Right cardiac atrium (tissue), 5 donors: ENCODE measurements around the gene SOX2. TPM values are rescaled to one million over a fixed set of nuclear protein-coding genes. Genes with fewer than 3 reads are reported as not detected.
A peak's percentile ranks its signal among the peaks of the same experiment; 100 is the strongest.

ENCODE experiments used
- ATAC-seq, 2 donors: fragments of 200-7000 bp; cut with Tn5 transposase; one replicate each; pipeline versions ENCODE4 v1.8.0 to v1.9.1; 2020; ENCODE audit warnings: moderate library complexity in 2 of 2, mild to moderate bottlenecking in 1 of 2
- DNase-seq, 3 donors: peaks; one replicate each; pipeline ENCODE4 v3.0.0-alpha.2; 2020
- H3K27ac ChIP-seq: one replicate; pipeline ENCODE4 v1.5.1; 2013; ENCODE audit warnings: mild to moderate bottlenecking, low read length, control low read depth, moderate library complexity
- H3K27me3 ChIP-seq: one replicate; pipeline ENCODE4 v1.6.1; 2013; ENCODE audit not compliant: control insufficient read depth, insufficient read depth
- H3K4me1 ChIP-seq: one replicate; pipeline ENCODE4 v1.6.1; 2013; ENCODE audit warnings: low read length; ENCODE audit not compliant: control insufficient read depth, insufficient read depth
- H3K4me3 ChIP-seq: one replicate; pipeline ENCODE4 v1.5.1; 2013; ENCODE audit warnings: low read length, control low read depth
- H3K9me3 ChIP-seq: one replicate; pipeline ENCODE4 v1.6.1; 2013; ENCODE audit warnings: low read length; ENCODE audit not compliant: control insufficient read depth
- WGBS: extraction: QIAGEN DNeasy Blood & Tissue Kit; methylation state at CpG from one replicate; pipeline ENCODE4 v1.1.7; 2013; 5-methylcytosine and 5-hydroxymethylcytosine counted together
- intact Hi-C, 4 donors: fragments of 100-400 bp; cut with DNase I; formaldehyde crosslinking; loops; one replicate each; pipeline versions ENCODE4 v1.11.0 to v1.14.0; 2022 to 2023
- polyA plus RNA-seq: library from polyadenylated mRNA; stranded (reverse); fragments of 200-250 nt; gene quantifications from one replicate; pipeline ENCODE4 v1.2.3, GENCODE V29; 2013
- total RNA-seq, 4 donors: library from RNA; stranded (reverse); fragmentation: NEBNext Ultra II Directional; extraction: Animal tissue kit (Norgen Biotek cat#: 25700); gene quantifications; one replicate each; pipeline ENCODE4 v1.2.1, GENCODE V29; 2021
- donor health status: healthy with polysubstance abuse.
- donor health status: DM: no; HTN: yes; CAD: no.
- donor health status: DM: no; HTN: no; CAD: no.
- donor health status: DM: no; HTN: yes; CAD: no; lungs with severe emphysema.
- donor health status: DM: yes; HTN: yes; CAD: no.

SOX2 gene
- total and polyA plus RNA-seq, 5 donors: 0.17 to 1.0 (median 0.28) TPM; not detected in 1

- ATAC-seq: peak; percentile 67 to 73
- WGBS: 2% methylated on average over 65 of the region's 65 CpGs
- no peak overlapping the region for H3K27ac ChIP-seq
- no peaks in the 10 kb centered on the region for H3K9me3 ChIP-seq
- intact Hi-C loops: loop anchor here in 1 of 4 donors (10.0 kb wide), 1 partner anchor 371 kb away; no protein-coding TSS in a partner anchor
- peak overlapping the region; percentile 15 for H3K4me3 ChIP-seq
- H3K4me1 ChIP-seq: no peaks in the 10 kb centered on the region
- peak in 2 of 3 donors; percentile 66 to 69 for DNase-seq
- peaks cover 6% of the 10 kb centered on the region for H3K27me3 ChIP-seq
Measured at GRCh38 chr3:181695661-181696491, 15.8 kb upstream of the SOX2 start.

- Histone ChIP-seq H3K9me3 (no peaks in the 10 kb centered on the region), H3K27me3 (peaks cover 6% of the 10 kb centered on the region), H3K4me1 (no peaks in the 10 kb centered on the region), H3K4me3 (peak overlapping the region; percentile 15), H3K27ac (no peak overlapping the region)
- 17% methylated on average over 11 of the region's 11 CpGs for WGBS
- DNase-seq: no peak
- intact Hi-C loops: loop anchor here in 1 of 4 donors (10.0 kb wide), 1 partner anchor 372 kb away; no protein-coding TSS in a partner anchor
- ATAC-seq: no peak
Measured at GRCh38 chr3:181696626-181697230, 15.0 kb upstream of the SOX2 start.

GRCh38 chr3:181698263-181698954 lies 13.3 kb upstream of the SOX2 start:
- ATAC-seq (no peak), DNase-seq (peak in 1 of 3 donors; percentile 12)
- Histone ChIP-seq H3K27me3 (peaks cover 9% of the 10 kb centered on the region), H3K4me1 (no peaks in the 10 kb centered on the region), H3K27ac (no peak overlapping the region), H3K9me3 (no peaks in the 10 kb centered on the region), H3K4me3 (no peak overlapping the region)
- WGBS: 47% methylated on average over 5 of the region's 5 CpGs
- intact Hi-C loops: loop anchor here in 1 of 4 donors (10.0 kb wide), 1 partner anchor 374 kb away; no protein-coding TSS in a partner anchor

- no peak for DNase-seq
- peaks cover 9% of the 10 kb centered on the region for H3K27me3 ChIP-seq
- no peaks in the 10 kb centered on the region for H3K9me3 ChIP-seq
- H3K4me3 ChIP-seq: no peak overlapping the region
- no peaks in the 10 kb centered on the region for H3K4me1 ChIP-seq
- H3K27ac ChIP-seq: no peak overlapping the region
- ATAC-seq: no peak
- WGBS: 21% methylated on average over 14 of the region's 14 CpGs
- intact Hi-C loops: loop anchor here in 1 of 4 donors (10.0 kb wide), 1 partner anchor 375 kb away; no protein-coding TSS in a partner anchor
Measured at GRCh38 chr3:181699171-181699903, 12.4 kb upstream of the SOX2 start.

GRCh38 chr3:181700168-181701087 lies 11.3 kb upstream of the SOX2 start:
- ATAC-seq (peak; percentile 67 to 71), DNase-seq (peak in 2 of 3 donors; percentile 50 to 58)
- Histone ChIP-seq H3K9me3 (no peaks in the 10 kb centered on the region), H3K27ac (no peak overlapping the region), H3K4me3 (peak overlapping the region; percentile 39), H3K4me1 (no peaks in the 10 kb centered on the region), H3K27me3 (peaks cover 9% of the 10 kb centered on the region)
- 7% methylated on average over 17 of the region's 17 CpGs for WGBS
- intact Hi-C loops: loop anchor here in 3 of 4 donors (10.0 kb wide), 3 partner anchors 376 to 984 kb away; no protein-coding TSS in a partner anchor

- no peak for ATAC-seq
- WGBS: 10% methylated on average over 5 of the region's 5 CpGs
- no peaks in the 10 kb centered on the region for H3K9me3 ChIP-seq
- H3K4me1 ChIP-seq: no peaks in the 10 kb centered on the region
- no peak overlapping the region for H3K4me3 ChIP-seq
- no peak overlapping the region for H3K27ac ChIP-seq
- intact Hi-C loops: loop anchor here in 3 of 4 donors (10.0 kb wide), 3 partner anchors 376 to 984 kb away; no protein-coding TSS in a partner anchor
- DNase-seq: no peak
- peaks cover 9% of the 10 kb centered on the region for H3K27me3 ChIP-seq
Measured at GRCh38 chr3:181701096-181701495, 10.6 kb upstream of the SOX2 start.

- no peak for ATAC-seq
- Histone ChIP-seq H3K4me1 (no peaks in the 10 kb centered on the region), H3K4me3 (no peak overlapping the region), H3K27me3 (peaks cover 9% of the 10 kb centered on the region), H3K9me3 (no peaks in the 10 kb centered on the region), H3K27ac (no peak overlapping the region)
- WGBS: 6% methylated on average over 44 of the region's 44 CpGs
- peak in 1 of 3 donors; percentile 39 for DNase-seq
- intact Hi-C loops: loop anchor here in 3 of 4 donors (10.0 kb wide), 3 partner anchors 379 to 981 kb away; no protein-coding TSS in a partner anchor
Measured at GRCh38 chr3:181703601-181704420, 7.9 kb upstream of the SOX2 start.

GRCh38 chr3:181704421-181705085 lies 7.2 kb upstream of the SOX2 start:
- Histone ChIP-seq H3K27ac (no peak overlapping the region), H3K9me3 (no peaks in the 10 kb centered on the region), H3K27me3 (peaks cover 9% of the 10 kb centered on the region), H3K4me1 (no peaks in the 10 kb centered on the region), H3K4me3 (no peak overlapping the region)
- WGBS: 9% methylated on average over 14 of the region's 14 CpGs
- DNase-seq: no peak
- no peak for ATAC-seq
- intact Hi-C loops: loop anchor here in 3 of 4 donors (5.0 to 10.0 kb wide), 4 partner anchors 380 to 980 kb away; no protein-coding TSS in a partner anchor
